ENCODE data around the gene ZSCAN26. TPM values are rescaled to one million over a fixed set of nuclear protein-coding genes. Genes with fewer than 3 reads are reported as not detected.

The ZSCAN26 gene
- total and polyA plus RNA-seq, 4 donors: 2.8 to 9.7 (median 6.1) TPM

GRCh38 chr6:28226460-28226859 lies 40.5 kb upstream of the ZSCAN26 start:
- H3K27ac ChIP-seq (ENCODE audit: low read depth in 1 of 2, low read length in 2 of 2): no peak overlapping the region
- H3K4me3 ChIP-seq (ENCODE audit: low read depth in 1 of 3, low read length in 3 of 3): no peak overlapping the region
- WGBS: 94% methylated on average over 2 of the region's 2 CpGs
- H3K9ac ChIP-seq (ENCODE audit: low read depth in 1 of 2, low read length in 2 of 2): no peak overlapping the region
- H3K9me3 ChIP-seq (ENCODE audit: control insufficient read depth in 4 of 4, low read length in 3 of 4): peaks cover 0 to 1% (median 0%) of the 10 kb centered on the region in 4 donors
- TF ChIP-seq ATF3 (IDR thresholded peaks at IDR 0.05) (no peak), SP1 (IDR thresholded peaks at IDR 0.05) (no peak), FOXA1 (IDR thresholded peaks at IDR 0.05) (no peak), JUND (IDR thresholded peaks at IDR 0.05) (no peak), HNF4G (IDR thresholded peaks at IDR 0.05) (no peak), FOXA2 (IDR thresholded peaks at IDR 0.05) (no peak), TAF1 (conservative IDR thresholded peaks at IDR 0.05) (no peak), REST (IDR thresholded peaks at IDR 0.05) (no peak), NR2F2 (IDR thresholded peaks at IDR 0.05) (no peak), YY1 (IDR thresholded peaks at IDR 0.05) (no peak), RAD21 (IDR thresholded peaks at IDR 0.05) (no peak), HNF4A (conservative IDR thresholded peaks at IDR 0.05) (no peak), CTCF (IDR thresholded peaks at IDR 0.05; ENCODE audit: low read depth, low read length, missing input control) (no peak), MAX (IDR thresholded peaks at IDR 0.05) (no peak), EGR1 (IDR thresholded peaks at IDR 0.05; ENCODE audit: low read depth in 2 of 2) (no peak)
- H3K4me1 ChIP-seq (ENCODE audit: control insufficient read depth in 4 of 4, insufficient read depth in 4 of 4, low read length in 3 of 4): peaks cover 0 to 12% (median 5%) of the 10 kb centered on the region in 4 donors
- H3K36me3 ChIP-seq (ENCODE audit: control insufficient read depth in 4 of 4, insufficient read depth in 3 of 4, low read depth in 1 of 4, low read length in 3 of 4): peaks cover 2 to 28% (median 17%) of the 10 kb centered on the region in 4 donors
- no peak for DNase-seq (ENCODE audit: low spot score)
- H3K27me3 ChIP-seq (ENCODE audit: control insufficient read depth in 4 of 4, insufficient read depth in 4 of 4, low read length in 3 of 4): peaks cover 0 to 6% (median 1%) of the 10 kb centered on the region in 4 donors

GRCh38 chr6:28232785-28233184 lies 34.2 kb upstream of the ZSCAN26 start:
- H3K4me3 ChIP-seq (ENCODE audit: low read depth in 1 of 3, low read length in 3 of 3): no peak overlapping the region
- H3K9me3 ChIP-seq (ENCODE audit: control insufficient read depth in 4 of 4, low read length in 3 of 4): peaks cover 0 to 5% (median under 1%) of the 10 kb centered on the region in 4 donors
- peaks cover 3 to 40% (median 22%) of the 10 kb centered on the region in 4 donors for H3K36me3 ChIP-seq (ENCODE audit: control insufficient read depth in 4 of 4, insufficient read depth in 3 of 4, low read depth in 1 of 4, low read length in 3 of 4)
- 96% methylated on average over 11 of the region's 11 CpGs for WGBS
- no peak overlapping the region for H3K9ac ChIP-seq (ENCODE audit: low read depth in 1 of 2, low read length in 2 of 2)
- no peak overlapping the region for H3K27ac ChIP-seq (ENCODE audit: low read depth in 1 of 2, low read length in 2 of 2)
- H3K4me1 ChIP-seq (ENCODE audit: control insufficient read depth in 4 of 4, insufficient read depth in 4 of 4, low read length in 3 of 4): no peaks in the 10 kb centered on the region
- no peaks in the 10 kb centered on the region for H3K27me3 ChIP-seq (ENCODE audit: control insufficient read depth in 4 of 4, insufficient read depth in 4 of 4, low read length in 3 of 4)
- DNase-seq (ENCODE audit: low spot score): no peak
- TF ChIP-seq RAD21 (IDR thresholded peaks at IDR 0.05) (no peak), MAX (IDR thresholded peaks at IDR 0.05) (no peak), TAF1 (conservative IDR thresholded peaks at IDR 0.05) (no peak), REST (IDR thresholded peaks at IDR 0.05) (no peak), NR2F2 (IDR thresholded peaks at IDR 0.05) (no peak), ZBTB33 (IDR thresholded peaks at IDR 0.05) (no peak), JUND (IDR thresholded peaks at IDR 0.05) (no peak), GABPA (IDR thresholded peaks at IDR 0.05 in 1 of 2, conservative IDR thresholded peaks at IDR 0.05 in 1 of 2) (no peak), FOXA1 (IDR thresholded peaks at IDR 0.05) (no peak), SP1 (IDR thresholded peaks at IDR 0.05) (no peak), YY1 (IDR thresholded peaks at IDR 0.05) (no peak), RXRA (IDR thresholded peaks at IDR 0.05) (no peak), HNF4G (IDR thresholded peaks at IDR 0.05) (no peak), HNF4A (conservative IDR thresholded peaks at IDR 0.05) (no peak), ATF3 (IDR thresholded peaks at IDR 0.05) (no peak), FOXA2 (IDR thresholded peaks at IDR 0.05) (no peak)
